Measurements from ENCODE around the gene UBE2Q1.

DNA sequence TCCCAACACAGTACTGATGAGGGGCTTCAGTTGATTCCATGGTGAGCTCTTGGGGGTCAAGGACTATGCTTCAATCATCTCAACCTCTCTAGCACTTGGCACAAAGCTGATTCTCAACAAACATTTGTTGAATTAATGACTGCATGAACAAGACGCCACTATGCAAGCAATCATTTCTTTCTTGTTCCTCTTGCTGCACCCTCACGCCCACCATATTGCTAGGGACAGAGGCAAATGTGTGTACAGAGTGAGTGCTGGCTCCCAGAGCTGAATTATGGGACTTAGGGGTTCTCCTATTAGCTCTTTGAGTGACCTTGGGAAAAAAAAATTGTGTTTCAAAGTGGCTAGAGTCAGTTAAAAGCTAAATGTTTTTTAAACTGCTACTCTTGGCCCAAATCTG is 47.1 kb upstream of the UBE2Q1 start:
- TF ChIP-seq, protein P1, sequence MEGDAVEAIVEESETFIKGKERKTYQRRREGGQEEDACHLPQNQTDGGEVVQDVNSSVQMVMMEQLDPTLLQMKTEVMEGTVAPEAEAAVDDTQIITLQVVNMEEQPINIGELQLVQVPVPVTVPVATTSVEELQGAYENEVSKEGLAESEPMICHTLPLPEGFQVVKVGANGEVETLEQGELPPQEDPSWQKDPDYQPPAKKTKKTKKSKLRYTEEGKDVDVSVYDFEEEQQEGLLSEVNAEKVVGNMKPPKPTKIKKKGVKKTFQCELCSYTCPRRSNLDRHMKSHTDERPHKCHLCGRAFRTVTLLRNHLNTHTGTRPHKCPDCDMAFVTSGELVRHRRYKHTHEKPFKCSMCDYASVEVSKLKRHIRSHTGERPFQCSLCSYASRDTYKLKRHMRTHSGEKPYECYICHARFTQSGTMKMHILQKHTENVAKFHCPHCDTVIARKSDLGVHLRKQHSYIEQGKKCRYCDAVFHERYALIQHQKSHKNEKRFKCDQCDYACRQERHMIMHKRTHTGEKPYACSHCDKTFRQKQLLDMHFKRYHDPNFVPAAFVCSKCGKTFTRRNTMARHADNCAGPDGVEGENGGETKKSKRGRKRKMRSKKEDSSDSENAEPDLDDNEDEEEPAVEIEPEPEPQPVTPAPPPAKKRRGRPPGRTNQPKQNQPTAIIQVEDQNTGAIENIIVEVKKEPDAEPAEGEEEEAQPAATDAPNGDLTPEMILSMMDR (conservative IDR thresholded peaks at IDR 0.05 in 1 of 2, IDR thresholded peaks at IDR 0.05 in 1 of 2; ENCODE audit: low read depth in 1 of 2, low read length in 2 of 2) = no peak
- no peak for TF ChIP-seq EZH2 (IDR thresholded peaks at IDR 0.05; ENCODE audit: low read length, missing control alignments)

All from fibroblast of lung (primary cell).